IMR-90 (cell line): ENCODE measurements around the gene SH2D6. TPM values are rescaled to one million over a fixed set of nuclear protein-coding genes. Genes with fewer than 3 reads are reported as not detected.

ENCODE experiments used
- ATAC-seq: fragments of 200-7000 bp; cut with Tn5 transposase; 2 replicates; pipeline ENCODE4 v1.9.1; 2020; ENCODE audit warnings: low read depth, mild to moderate bottlenecking, moderate library complexity
- BruUV-seq: library from RNA; stranded (reverse); fragments of 400-500 nt; replicated peaks from 2 replicates; lab custom pipeline; 2021; lab: Mats Ljungman, UMichigan
- CTCF ChIA-PET: fragments of 300-600 bp; formaldehyde crosslinking; extraction: SDS; loops from one replicate; lab custom pipeline; 2021; ENCODE audit warnings: antibody characterized with exemption; lab: Yijun Ruan, JAX
- POLR2A ChIA-PET: fragments of 300-600 bp; sonication (Branson Sonifier 250); formaldehyde crosslinking; loops from one replicate; lab custom pipeline; 2022; ENCODE audit warnings: antibody characterized with exemption; ENCODE audit not compliant: unreplicated experiment; lab: Charles Lee
- DNase-seq: peaks from one replicate; pipeline ENCODE4 v3.0.0; 2013
- H2AFZ ChIP-seq: replicated peaks from 2 replicates; pipeline ENCODE3; 2013; ENCODE audit warnings: low read length, mild to moderate bottlenecking; ENCODE audit not compliant: poor library complexity
- H2AK5ac ChIP-seq: 2 replicates; pipeline ENCODE4 v1.6.1; 2013; ENCODE audit warnings: low read depth, low read length, inconsistent platforms
- H2AK9ac ChIP-seq: replicated peaks from 2 replicates; pipeline ENCODE3; 2013; ENCODE audit warnings: mild to moderate bottlenecking, low read depth, low read length, moderate library complexity; ENCODE audit not compliant: poor library complexity
- H2BK120ac ChIP-seq: 2 replicates; pipeline ENCODE4 v1.6.1; 2013; ENCODE audit warnings: low read depth, low read length, inconsistent platforms
- H2BK15ac ChIP-seq: 3 replicates; pipeline ENCODE4 v1.6.1; 2013; ENCODE audit warnings: low read depth, low read length, inconsistent platforms
- H2BK20ac ChIP-seq: 2 replicates; pipeline ENCODE4 v1.6.1; 2013; ENCODE audit warnings: low read depth, mild to moderate bottlenecking, inconsistent platforms, low read length, moderate library complexity
- H2BK5ac ChIP-seq: 2 replicates; pipeline ENCODE4 v1.6.1; 2013; ENCODE audit warnings: mild to moderate bottlenecking, low read depth, low read length, inconsistent platforms; ENCODE audit not compliant: poor library complexity, severe bottlenecking
- H3K14ac ChIP-seq: replicated peaks from 2 replicates; pipeline ENCODE4 v1.6.1; 2013; ENCODE audit warnings: low read depth, low read length, inconsistent platforms
- H3K18ac ChIP-seq: 2 replicates; pipeline ENCODE4 v1.6.1; 2013; ENCODE audit warnings: low read depth, low read length, control low read depth
- H3K23ac ChIP-seq: 2 replicates; pipeline ENCODE4 v1.6.1; 2013; ENCODE audit warnings: low read depth, low read length, inconsistent platforms
- H3K27ac ChIP-seq: 2 replicates; pipeline ENCODE4 v1.5.1; 2013; ENCODE audit warnings: mild to moderate bottlenecking, control low read depth, low read length; ENCODE audit not compliant: insufficient read depth
- H3K27me3 ChIP-seq: 2 replicates; pipeline ENCODE4 v1.6.1; 2013; ENCODE audit warnings: low read length; ENCODE audit not compliant: control insufficient read depth, insufficient read depth
- H3K36me3 ChIP-seq: 2 replicates; pipeline ENCODE4 v1.6.1; 2013; ENCODE audit warnings: low read length, mixed read lengths; ENCODE audit not compliant: control insufficient read depth, insufficient read depth
- H3K4ac ChIP-seq: 2 replicates; pipeline ENCODE4 v1.6.1; 2013; ENCODE audit warnings: low read depth, low read length, inconsistent platforms
- H3K4me1 ChIP-seq: 2 replicates; pipeline ENCODE4 v1.6.1; 2013; ENCODE audit warnings: low read length, mixed read lengths; ENCODE audit not compliant: control insufficient read depth, insufficient read depth
- H3K4me2 ChIP-seq: 2 replicates; pipeline ENCODE4 v1.6.1; 2013; ENCODE audit warnings: low read depth, mild to moderate bottlenecking, control low read depth, low read length, moderate library complexity
- H3K4me3 ChIP-seq: 2 replicates; pipeline ENCODE4 v1.5.1; 2013; ENCODE audit warnings: low read depth, mild to moderate bottlenecking, control low read depth, low read length, moderate library complexity; ENCODE audit not compliant: insufficient read depth
- H3K56ac ChIP-seq: 2 replicates; pipeline ENCODE4 v1.6.1; 2013; ENCODE audit warnings: low read length, inconsistent platforms; ENCODE audit not compliant: insufficient read depth; ENCODE audit errors: extremely low read depth
- H3K79me1 ChIP-seq, 2 experiments: 2 replicates each; pipeline ENCODE4 v1.6.1; 2013; ENCODE audit warnings: low read length in 2 of 2, inconsistent platforms in 1 of 2, low read depth in 1 of 2
- H3K9ac ChIP-seq: 2 replicates; pipeline ENCODE4 v1.6.1; 2013; ENCODE audit warnings: low read depth, low read length, control low read depth
- H3K9me1 ChIP-seq: 2 replicates; pipeline ENCODE4 v1.6.1; 2013; ENCODE audit warnings: low read length, inconsistent platforms; ENCODE audit not compliant: insufficient read depth
- H3K9me3 ChIP-seq: 2 replicates; pipeline ENCODE4 v1.6.1; 2013; ENCODE audit warnings: low read length; ENCODE audit not compliant: control insufficient read depth, insufficient read depth
- H4K20me1 ChIP-seq: 2 replicates; pipeline ENCODE4 v1.6.1; 2013; ENCODE audit warnings: low read length, inconsistent platforms; ENCODE audit not compliant: insufficient read depth
- H4K5ac ChIP-seq: 2 replicates; pipeline ENCODE4 v1.6.1; 2013; ENCODE audit warnings: mild to moderate bottlenecking, low read depth, low read length, control low read depth
- H4K8ac ChIP-seq, 2 experiments: 2 replicates each; pipeline ENCODE4 v1.6.1; 2013; ENCODE audit warnings: low read depth in 2 of 2, low read length in 2 of 2, control low read depth in 1 of 2, inconsistent platforms in 1 of 2
- H4K91ac ChIP-seq: 2 replicates; pipeline ENCODE4 v1.6.1; 2013; ENCODE audit warnings: low read depth, low read length, inconsistent platforms; ENCODE audit not compliant: insufficient read depth
- MAZ ChIP-seq: IDR thresholded peaks from 2 replicates; pipeline ENCODE4 v1.6.1; 2012; ENCODE audit warnings: low read depth, mild to moderate bottlenecking, low read length, improper control_type of control experiment, moderate library complexity, borderline replicate concordance
- MXI1 ChIP-seq: IDR thresholded peaks from 2 replicates; pipeline ENCODE4 v1.6.1; 2012; ENCODE audit warnings: low read depth, mild to moderate bottlenecking, low read length, moderate library complexity, borderline replicate concordance
- WGBS, 2 experiments: methylation state at CpG; one replicate each; pipeline versions ENCODE4 v1.1.5 to v1.1.7; 2013; ENCODE audit warnings: missing lambda C conversion rate in 2 of 2; ENCODE audit not compliant: insufficient read length in 1 of 2; ENCODE audit errors: extremely low coverage in 2 of 2; 5-methylcytosine and 5-hydroxymethylcytosine counted together
- dilution Hi-C: fragments of 300-500 bp; cut with HindIII; formaldehyde crosslinking; loops from one replicate; pipeline ENCODE4 v1.14.3; 2018; ENCODE audit warnings: low sequenced_read_pairs; ENCODE audit not compliant: unreplicated experiment
- in situ Hi-C: fragments of 300-500 bp; cut with MboI; formaldehyde crosslinking; loops from 3 replicates; pipeline ENCODE4 v1.14.3; 2019; ENCODE audit warnings: low sequenced_read_pairs, inconsistent platforms, mixed read lengths
- intact Hi-C: fragments of 100-400 bp; cut with micrococcal nuclease; formaldehyde crosslinking; loops from 2 replicates; pipeline ENCODE4 v1.10.0; 2022
- polyA plus RNA-seq, 3 experiments: library from polyadenylated mRNA; depleted of rRNA; stranded (reverse); fragments of >200 nt; gene quantifications; 2 replicates each; pipeline ENCODE4 v1.2.3, GENCODE V29; 2012; ENCODE audit warnings: low replicate concordance in 1 of 3
- total RNA-seq: library from RNA; depleted of rRNA; stranded (reverse); fragments of >200 nt; gene quantifications from 2 replicates; pipeline ENCODE4 v1.2.3, GENCODE V29; 2012
- TF ChIP-seq, protein P1 (sequence below): fragments of 150-350 bp; IDR thresholded peaks from 2 replicates; pipeline ENCODE4 v1.6.1; 2016; ENCODE audit warnings: low read depth, mild to moderate bottlenecking, low read length, moderate library complexity, borderline replicate concordance
- TF ChIP-seq, protein P2 (sequence below): fragments of 150-350 bp; IDR thresholded peaks from 2 replicates; pipeline ENCODE4 v1.6.1; 2017; ENCODE audit warnings: mild to moderate bottlenecking, antibody characterized with exemption, low read length, low read depth
- TF ChIP-seq, protein P3 (sequence below): conservative IDR thresholded peaks from 2 replicates; pipeline ENCODE4 v1.5.1; 2012; ENCODE audit warnings: mild to moderate bottlenecking, low read depth, low read length, improper control_type of control experiment

Gene SH2D6
- total and polyA plus RNA-seq, 2 of the 4 experiments (the other 2 are of a cell fraction), result 0.32 to 0.36 TPM

DNA sequence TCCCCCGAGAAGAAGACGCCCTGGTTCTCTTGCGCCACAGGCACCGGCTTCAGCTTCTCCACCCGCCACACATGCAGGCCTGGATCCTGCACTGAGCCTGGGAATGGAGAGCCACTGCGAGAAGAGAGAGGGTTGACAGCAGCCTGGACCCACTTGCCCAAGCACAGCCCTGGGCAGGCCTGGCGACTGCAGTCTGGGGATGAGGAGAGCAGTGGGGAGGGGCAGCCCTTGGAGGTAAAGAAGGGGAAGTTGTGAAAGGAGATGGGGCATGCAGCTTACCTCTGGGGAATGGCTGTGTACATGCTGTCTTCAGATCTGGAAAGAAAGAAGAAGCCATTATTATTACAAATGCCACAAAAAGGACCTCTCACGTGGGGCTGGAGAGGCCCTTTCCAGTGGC lies 16.7 kb upstream of the SH2D6 start:
- intact Hi-C loops (no loop called here), dilution Hi-C loops (no loop called here), in situ Hi-C loops (no loop called here)
- Histone ChIP-seq H3K4ac (no peak overlapping the region), H2AK5ac (no peak overlapping the region), H3K4me1 (peaks cover 5% of the 10 kb centered on the region; the same call in 1 of the 2 replicates), H4K20me1 (no peaks in the 10 kb centered on the region; the same call in 1 of the 2 replicates), H3K14ac (no peak overlapping the region), H3K9me1 (no peaks in the 10 kb centered on the region), H4K91ac (no peak overlapping the region), H2AFZ (no peak overlapping the region), H2BK120ac (no peak overlapping the region), H3K4me2 (no peak overlapping the region), H3K27ac (no peak overlapping the region), H3K56ac (no peak overlapping the region), H3K27me3 (no peaks in the 10 kb centered on the region), H3K79me1 (peaks cover 5 to 13% of the 10 kb centered on the region in 2 experiments; a peak in 3 of 4 replicates), H2AK9ac (no peak overlapping the region), H3K9ac (no peak overlapping the region), H2BK15ac (no peak overlapping the region), H3K4me3 (no peak overlapping the region), H2BK5ac (no peak overlapping the region), H4K8ac (no peak overlapping the region), H3K18ac (no peak overlapping the region), H4K5ac (no peak overlapping the region), H3K9me3 (no peaks in the 10 kb centered on the region), H3K23ac (no peak overlapping the region), H3K36me3 (peaks cover 14% of the 10 kb centered on the region), H2BK20ac (no peak overlapping the region)
- no peak for DNase-seq
- CTCF ChIA-PET, result no interaction called here
- no TSS peak for BruUV-seq
- POLR2A ChIA-PET, result no interaction called here
- no peak for TF ChIP-seq MAZ
- TF ChIP-seq MXI1, result no peak
- TF ChIP-seq, protein P1, sequence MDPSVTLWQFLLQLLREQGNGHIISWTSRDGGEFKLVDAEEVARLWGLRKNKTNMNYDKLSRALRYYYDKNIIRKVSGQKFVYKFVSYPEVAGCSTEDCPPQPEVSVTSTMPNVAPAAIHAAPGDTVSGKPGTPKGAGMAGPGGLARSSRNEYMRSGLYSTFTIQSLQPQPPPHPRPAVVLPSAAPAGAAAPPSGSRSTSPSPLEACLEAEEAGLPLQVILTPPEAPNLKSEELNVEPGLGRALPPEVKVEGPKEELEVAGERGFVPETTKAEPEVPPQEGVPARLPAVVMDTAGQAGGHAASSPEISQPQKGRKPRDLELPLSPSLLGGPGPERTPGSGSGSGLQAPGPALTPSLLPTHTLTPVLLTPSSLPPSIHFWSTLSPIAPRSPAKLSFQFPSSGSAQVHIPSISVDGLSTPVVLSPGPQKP, result no peak
- TF ChIP-seq, protein P2, sequence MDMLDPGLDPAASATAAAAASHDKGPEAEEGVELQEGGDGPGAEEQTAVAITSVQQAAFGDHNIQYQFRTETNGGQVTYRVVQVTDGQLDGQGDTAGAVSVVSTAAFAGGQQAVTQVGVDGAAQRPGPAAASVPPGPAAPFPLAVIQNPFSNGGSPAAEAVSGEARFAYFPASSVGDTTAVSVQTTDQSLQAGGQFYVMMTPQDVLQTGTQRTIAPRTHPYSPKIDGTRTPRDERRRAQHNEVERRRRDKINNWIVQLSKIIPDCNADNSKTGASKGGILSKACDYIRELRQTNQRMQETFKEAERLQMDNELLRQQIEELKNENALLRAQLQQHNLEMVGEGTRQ, result no peak
- TF ChIP-seq, protein P3, sequence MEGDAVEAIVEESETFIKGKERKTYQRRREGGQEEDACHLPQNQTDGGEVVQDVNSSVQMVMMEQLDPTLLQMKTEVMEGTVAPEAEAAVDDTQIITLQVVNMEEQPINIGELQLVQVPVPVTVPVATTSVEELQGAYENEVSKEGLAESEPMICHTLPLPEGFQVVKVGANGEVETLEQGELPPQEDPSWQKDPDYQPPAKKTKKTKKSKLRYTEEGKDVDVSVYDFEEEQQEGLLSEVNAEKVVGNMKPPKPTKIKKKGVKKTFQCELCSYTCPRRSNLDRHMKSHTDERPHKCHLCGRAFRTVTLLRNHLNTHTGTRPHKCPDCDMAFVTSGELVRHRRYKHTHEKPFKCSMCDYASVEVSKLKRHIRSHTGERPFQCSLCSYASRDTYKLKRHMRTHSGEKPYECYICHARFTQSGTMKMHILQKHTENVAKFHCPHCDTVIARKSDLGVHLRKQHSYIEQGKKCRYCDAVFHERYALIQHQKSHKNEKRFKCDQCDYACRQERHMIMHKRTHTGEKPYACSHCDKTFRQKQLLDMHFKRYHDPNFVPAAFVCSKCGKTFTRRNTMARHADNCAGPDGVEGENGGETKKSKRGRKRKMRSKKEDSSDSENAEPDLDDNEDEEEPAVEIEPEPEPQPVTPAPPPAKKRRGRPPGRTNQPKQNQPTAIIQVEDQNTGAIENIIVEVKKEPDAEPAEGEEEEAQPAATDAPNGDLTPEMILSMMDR, result no peak
- ATAC-seq, result no peak
- 67% methylated on average over 4 of the region's 8 CpGs; no CpG with 5 or more reads in 1 of the 2 experiments for WGBS, 2 experiments
